ENCODE data around the gene MVB12B.

GRCh38 chr9:126524353-126525077 is 197.9 kb downstream of the MVB12B start:
- TF ChIP-seq CTCF (IDR thresholded peaks at IDR 0.05; ENCODE audit: insufficient read depth, low read length, poor library complexity, severe bottlenecking) (no peak), EZH2phosphoT487 (conservative IDR thresholded peaks at IDR 0.05; ENCODE audit: low read length) (no peak)

All from SU-DHL-6 (cell line).